PC-9 (cell line): ENCODE data around the gene FASN. TPM values are rescaled to one million over a fixed set of nuclear protein-coding genes. Genes with fewer than 3 reads are reported as not detected.
A peak's percentile ranks its signal among the peaks of the same experiment; 100 is the strongest.

ENCODE experiments used
- BruUV-seq: library from RNA; stranded (reverse); fragments of 400-500 nt; replicated peaks from 2 replicates; lab custom pipeline; 2021; lab: Mats Ljungman, UMichigan
- CTCF ChIA-PET: fragments of 300-600 bp; sonication (Branson Sonifier 250); formaldehyde crosslinking; loops from one replicate; lab custom pipeline; 2022; ENCODE audit warnings: antibody characterized with exemption; lab: Charles Lee
- POLR2A ChIA-PET: fragments of 300-600 bp; sonication (Branson Sonifier 250); formaldehyde crosslinking; loops from one replicate; lab custom pipeline; 2022; ENCODE audit warnings: antibody characterized with exemption; ENCODE audit not compliant: unreplicated experiment; lab: Charles Lee
- DNase-seq, 2 experiments: peaks; one replicate each; pipeline versions ENCODE4 v3.0.0 to v3.0.0-alpha.2; 2015 to 2022; ENCODE audit warnings: mixed read lengths in 1 of 2
- H2AFZ ChIP-seq: fragments of 200-600 bp; sonication (generic); 2 replicates; pipeline ENCODE4 v1.8.1; 2017; ENCODE audit warnings: antibody characterized with exemption
- H3F3A ChIP-seq: fragments of 200-600 bp; sonication (generic); 2 replicates; pipeline ENCODE4 v1.8.1; 2017; ENCODE audit warnings: antibody characterized with exemption, mild to moderate bottlenecking, low read depth; ENCODE audit not compliant: insufficient read depth
- H3K27ac ChIP-seq: fragments of 200-600 bp; sonication (generic); 2 replicates; pipeline ENCODE4 v1.6.1; 2016; ENCODE audit warnings: mixed run types
- H3K27me3 ChIP-seq: fragments of 200-600 bp; sonication (generic); 2 replicates; pipeline ENCODE4 v1.6.1; 2016; ENCODE audit warnings: low read depth, mixed run types; ENCODE audit not compliant: insufficient read depth
- H3K36me3 ChIP-seq: fragments of 200-600 bp; sonication (generic); 2 replicates; pipeline ENCODE4 v1.6.1; 2016; ENCODE audit warnings: low read depth, mixed run types
- H3K4me1 ChIP-seq: fragments of 200-600 bp; sonication (generic); replicated peaks from 2 replicates; pipeline ENCODE4 v1.6.1; 2016; ENCODE audit warnings: mixed run types; ENCODE audit not compliant: insufficient read depth
- H3K4me2 ChIP-seq: fragments of 200-600 bp; sonication (generic); 2 replicates; pipeline ENCODE4 v1.6.1; 2017; ENCODE audit warnings: mixed run types
- H3K4me3 ChIP-seq: fragments of 200-600 bp; sonication (generic); 2 replicates; pipeline ENCODE4 v1.6.1; 2016; ENCODE audit warnings: mixed run types
- H3K79me2 ChIP-seq: fragments of 200-600 bp; sonication (generic); 2 replicates; pipeline ENCODE4 v1.6.1; 2017; ENCODE audit warnings: low read depth, mixed run types
- H3K9me2 ChIP-seq: fragments of 200-600 bp; sonication (generic); 2 replicates; pipeline ENCODE4 v1.8.1; 2017; ENCODE audit warnings: mild to moderate bottlenecking; ENCODE audit not compliant: insufficient read depth
- H3K9me3 ChIP-seq: fragments of 200-600 bp; sonication (generic); 2 replicates; pipeline ENCODE4 v1.8.1; 2016; ENCODE audit warnings: low read depth; ENCODE audit not compliant: insufficient read depth
- H4K20me1 ChIP-seq: fragments of 200-600 bp; sonication (generic); 2 replicates; pipeline ENCODE4 v1.8.1; 2017; ENCODE audit not compliant: insufficient read depth
- EZH2 ChIP-seq: fragments of 200-600 bp; sonication (generic); IDR thresholded peaks from 2 replicates; pipeline ENCODE4 v1.8.0; 2017; ENCODE audit warnings: antibody characterized with exemption, low read depth
- intact Hi-C: fragments of 100-400 bp; cut with micrococcal nuclease; formaldehyde crosslinking; loops from one replicate; pipeline ENCODE4 v1.10.0; 2022; ENCODE audit not compliant: unreplicated experiment
- total RNA-seq: library from RNA; stranded (reverse); gene quantifications from 2 replicates; pipeline ENCODE4 v1.2.3, GENCODE V29; 2021
- TF ChIP-seq, protein P1 (sequence below): fragments of 200-600 bp; sonication (generic); conservative IDR thresholded peaks from 2 replicates; pipeline ENCODE4 v1.6.1; 2017; ENCODE audit warnings: mixed run types, antibody characterized with exemption, mild to moderate bottlenecking, moderate library complexity

FASN gene
- total RNA-seq, 1 experiment from 2014 or later = 658 TPM

DNA sequence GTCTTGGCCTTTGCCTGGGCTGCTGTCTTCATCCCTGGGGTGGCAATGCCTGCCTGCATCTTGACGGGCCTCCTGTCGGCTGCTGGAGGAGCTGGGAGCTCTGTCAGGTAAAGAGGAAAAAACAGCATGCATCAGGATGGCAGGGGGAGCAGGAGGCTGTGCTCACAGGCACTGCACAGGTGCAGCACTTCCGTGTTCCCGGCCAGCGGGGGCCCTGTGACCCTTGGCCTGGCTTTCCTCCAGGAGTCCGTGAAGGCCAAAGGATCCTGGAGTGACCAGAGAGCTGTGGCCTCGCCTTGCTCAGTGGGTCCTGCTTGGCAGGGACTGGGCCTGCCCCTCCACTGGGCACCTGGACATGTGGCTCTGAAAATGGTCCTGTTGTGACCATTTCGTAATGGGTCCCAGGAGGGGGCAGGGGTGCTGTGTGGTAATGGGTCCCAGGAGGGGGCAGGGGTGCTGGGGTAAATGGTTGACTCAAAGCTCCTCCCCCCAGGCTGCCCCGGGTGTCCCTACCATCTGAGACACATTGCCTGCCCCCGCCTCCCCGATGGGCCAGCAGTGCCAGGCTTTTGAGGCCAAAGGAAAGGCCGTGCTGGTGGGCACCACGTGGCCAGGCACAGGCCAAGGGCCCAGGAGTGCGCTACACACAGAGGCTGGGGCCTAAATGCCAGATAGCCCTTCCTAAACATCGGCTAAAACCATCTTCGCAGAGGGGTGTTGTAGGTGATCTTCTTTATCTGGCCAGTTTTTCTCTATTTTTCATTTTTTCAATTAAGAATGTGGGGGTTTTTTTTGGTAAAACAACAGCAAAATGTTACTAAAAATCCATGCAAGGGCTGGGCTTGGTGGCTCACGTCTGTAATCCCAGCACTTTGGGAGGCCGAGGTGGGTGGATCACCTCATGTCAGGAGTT, 4.0 kb upstream of the FASN start:
- peaks cover 73% of the 10 kb centered on the region for H3K4me1 ChIP-seq
- peak overlapping the region; percentile 29; the same call in 1 of the 2 replicates for H3K27ac ChIP-seq
- H2AFZ ChIP-seq = no peak overlapping the region
- no peaks in the 10 kb centered on the region for H3K9me2 ChIP-seq
- peak overlapping the region; percentile 34 for H3K4me2 ChIP-seq
- no peaks in the 10 kb centered on the region for H3K9me3 ChIP-seq
- peaks cover under 1% of the 10 kb centered on the region; the same call in 1 of the 2 replicates for H4K20me1 ChIP-seq
- intact Hi-C loops = loop anchor here (10.0 kb wide), 2 partner anchors 207 to 233 kb away; partner anchors contain the start of genes ALYREF, ANAPC11 and SECTM1
- H3F3A ChIP-seq = peaks cover 42% of the 10 kb centered on the region
- H3K4me3 ChIP-seq = no peak overlapping the region
- peak; percentile 49 to 58 for DNase-seq
- no peaks in the 10 kb centered on the region for H3K27me3 ChIP-seq
- peaks cover 19% of the 10 kb centered on the region for H3K79me2 ChIP-seq
- no TSS peak for BruUV-seq
- TF ChIP-seq, protein P1, sequence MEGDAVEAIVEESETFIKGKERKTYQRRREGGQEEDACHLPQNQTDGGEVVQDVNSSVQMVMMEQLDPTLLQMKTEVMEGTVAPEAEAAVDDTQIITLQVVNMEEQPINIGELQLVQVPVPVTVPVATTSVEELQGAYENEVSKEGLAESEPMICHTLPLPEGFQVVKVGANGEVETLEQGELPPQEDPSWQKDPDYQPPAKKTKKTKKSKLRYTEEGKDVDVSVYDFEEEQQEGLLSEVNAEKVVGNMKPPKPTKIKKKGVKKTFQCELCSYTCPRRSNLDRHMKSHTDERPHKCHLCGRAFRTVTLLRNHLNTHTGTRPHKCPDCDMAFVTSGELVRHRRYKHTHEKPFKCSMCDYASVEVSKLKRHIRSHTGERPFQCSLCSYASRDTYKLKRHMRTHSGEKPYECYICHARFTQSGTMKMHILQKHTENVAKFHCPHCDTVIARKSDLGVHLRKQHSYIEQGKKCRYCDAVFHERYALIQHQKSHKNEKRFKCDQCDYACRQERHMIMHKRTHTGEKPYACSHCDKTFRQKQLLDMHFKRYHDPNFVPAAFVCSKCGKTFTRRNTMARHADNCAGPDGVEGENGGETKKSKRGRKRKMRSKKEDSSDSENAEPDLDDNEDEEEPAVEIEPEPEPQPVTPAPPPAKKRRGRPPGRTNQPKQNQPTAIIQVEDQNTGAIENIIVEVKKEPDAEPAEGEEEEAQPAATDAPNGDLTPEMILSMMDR = no peak
- TF ChIP-seq EZH2 = no peak
- ChIA-PET POLR2A (interaction anchor here (0.7 kb wide), 1 partner anchor 54 kb away, joined by 3 read pairs; no protein-coding TSS in a partner anchor), CTCF (no interaction called here)
- H3K36me3 ChIP-seq = no peaks in the 10 kb centered on the region

GRCh38 chr17:82101301-82101715, 3.3 kb upstream of the FASN start:
- Histone ChIP-seq H4K20me1 (peaks cover 8% of the 10 kb centered on the region), H3K4me2 (peak overlapping the region; percentile 34; the same call in 1 of the 2 replicates), H3K36me3 (no peaks in the 10 kb centered on the region), H3K9me3 (no peaks in the 10 kb centered on the region), H3K27me3 (no peaks in the 10 kb centered on the region), H2AFZ (no peak overlapping the region), H3K27ac (no peak overlapping the region), H3K4me3 (no peak overlapping the region), H3K79me2 (peaks cover 26% of the 10 kb centered on the region), H3K4me1 (peaks cover 68% of the 10 kb centered on the region), H3F3A (peaks cover 36% of the 10 kb centered on the region), H3K9me2 (no peaks in the 10 kb centered on the region)
- ChIA-PET CTCF (interaction anchor here (0.6 kb wide), 1 partner anchor 30 kb away, joined by 5 read pairs; no protein-coding TSS in a partner anchor), POLR2A (no interaction called here)
- intact Hi-C loops = loop anchor here (10.0 kb wide), 2 partner anchors 207 to 233 kb away; partner anchors contain the start of genes ALYREF, ANAPC11 and SECTM1
- BruUV-seq = no TSS peak
- TF ChIP-seq EZH2 = no peak
- TF ChIP-seq, protein P1 = no peak
- no peak for DNase-seq

DNA sequence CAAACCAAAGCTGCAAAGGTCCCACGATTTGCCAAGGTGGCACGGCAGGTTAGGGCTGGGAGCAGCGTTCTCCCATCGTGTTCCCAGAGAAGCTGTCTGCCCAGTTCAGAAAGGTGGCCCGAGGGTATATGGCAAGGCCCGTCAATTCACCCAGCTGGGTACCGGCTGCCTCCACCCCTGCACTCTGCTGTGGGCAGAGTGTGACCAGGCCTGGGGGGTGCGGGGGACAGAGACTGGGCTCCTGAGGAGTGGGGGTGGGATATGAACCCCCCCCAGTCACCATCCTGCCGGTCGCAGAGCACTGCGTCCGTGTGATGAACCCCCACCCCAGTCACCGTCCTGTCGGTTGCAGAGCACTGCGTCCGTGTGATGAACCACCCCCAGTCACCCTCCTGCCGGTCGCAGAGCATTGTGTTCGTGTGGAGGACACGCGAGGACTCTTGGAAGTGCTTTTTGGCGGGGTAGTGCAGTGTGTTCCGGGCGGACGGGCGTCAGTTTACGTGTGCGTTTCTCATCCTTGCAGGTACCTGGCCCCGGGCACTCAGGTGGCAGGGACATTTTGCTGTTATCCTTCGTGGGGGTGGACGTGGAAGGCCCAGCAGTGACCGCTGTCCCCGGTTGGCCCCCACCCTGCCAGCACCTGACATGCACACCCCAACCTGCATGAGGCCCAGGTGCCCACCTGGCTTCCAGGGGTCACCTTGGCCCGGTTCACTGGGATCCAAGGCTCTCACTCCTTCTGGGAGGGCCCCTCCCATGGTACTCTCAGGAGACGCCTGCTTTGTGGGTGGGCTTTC, 2.7 kb upstream of the FASN start:
- DNase-seq = no peak
- intact Hi-C loops = loop anchor here (10.0 kb wide), 2 partner anchors 206 to 234 kb away; partner anchors contain the start of genes ALYREF, ANAPC11 and SECTM1
- no TSS peak for BruUV-seq
- H3K4me1 ChIP-seq = peaks cover 64% of the 10 kb centered on the region
- ChIA-PET POLR2A (no interaction called here), CTCF (interaction anchor here (0.6 kb wide), 1 partner anchor 31 kb away, joined by 5 read pairs; no protein-coding TSS in a partner anchor)
- no peaks in the 10 kb centered on the region for H3K27me3 ChIP-seq
- H3K79me2 ChIP-seq = peaks cover 32% of the 10 kb centered on the region
- TF ChIP-seq, protein P1 = no peak
- TF ChIP-seq EZH2 = no peak
- peaks cover 14% of the 10 kb centered on the region for H4K20me1 ChIP-seq
- peak overlapping the region; percentile 88 for H3K27ac ChIP-seq
- H2AFZ ChIP-seq = no peak overlapping the region
- H3K4me2 ChIP-seq = peak overlapping the region; percentile 84; the same call in 1 of the 2 replicates
- peaks cover 32% of the 10 kb centered on the region for H3F3A ChIP-seq
- no peaks in the 10 kb centered on the region for H3K9me2 ChIP-seq
- H3K36me3 ChIP-seq = no peaks in the 10 kb centered on the region
- H3K4me3 ChIP-seq = no peak overlapping the region
- H3K9me3 ChIP-seq = no peaks in the 10 kb centered on the region
